Spinal cord (tissue), 10 donors: Measurements from ENCODE around the gene SASH1. TPM values are rescaled to one million over a fixed set of nuclear protein-coding genes. Genes with fewer than 3 reads are reported as not detected.

Experiments used
- DNase-seq, 6 donors: peaks; one replicate each; pipeline versions ENCODE4 v3.0.0 to v3.0.0-alpha.2; 2013 to 2015; ENCODE audit warnings: low spot score in 6 of 6, low read depth in 4 of 6
- H3K27ac ChIP-seq: one replicate; pipeline ENCODE4 v1.5.1; 2013; ENCODE audit warnings: low read depth, low read length, control low read depth
- H3K27me3 ChIP-seq: one replicate; pipeline ENCODE4 v1.6.1; 2013; ENCODE audit warnings: low read length; ENCODE audit not compliant: control insufficient read depth, insufficient read depth
- H3K36me3 ChIP-seq: one replicate; pipeline ENCODE4 v1.6.1; 2013; ENCODE audit warnings: low read length; ENCODE audit not compliant: control insufficient read depth, insufficient read depth
- H3K4me1 ChIP-seq: one replicate; pipeline ENCODE4 v1.6.1; 2013; ENCODE audit warnings: low read length; ENCODE audit not compliant: control insufficient read depth, insufficient read depth
- H3K4me3 ChIP-seq: one replicate; pipeline ENCODE4 v1.5.1; 2013; ENCODE audit warnings: low read depth, low read length, control low read depth
- H3K9me3 ChIP-seq: one replicate; pipeline ENCODE4 v1.6.1; 2013; ENCODE audit warnings: low read length; ENCODE audit not compliant: control insufficient read depth, insufficient read depth
- WGBS: methylation state at CpG from one replicate; pipeline ENCODE4 v1.1.5; 2013; ENCODE audit warnings: missing lambda C conversion rate; ENCODE audit not compliant: insufficient coverage; 5-methylcytosine and 5-hydroxymethylcytosine counted together
- polyA plus RNA-seq, 2 donors: library from polyadenylated mRNA; unstranded; fragments of 120-200 nt; gene quantifications; one replicate each; pipeline ENCODE4 v1.2.1, GENCODE V29; 2013; ENCODE audit not compliant: insufficient read length in 2 of 2
- total RNA-seq, 2 donors: library from RNA; depleted of rRNA in 1 of 2; stranded (reverse); fragments of 120-200 nt in 1 of 2; fragments of >200 nt in 1 of 2; gene quantifications; one replicate each; pipeline versions ENCODE4 v1.2.3 to v1.2.4, GENCODE V29; 2013 to 2014
- donor health status: healthy.

SASH1 gene
- total and polyA plus RNA-seq, 4 donors = 51.0 to 77.3 (median 59.4) TPM

DNA sequence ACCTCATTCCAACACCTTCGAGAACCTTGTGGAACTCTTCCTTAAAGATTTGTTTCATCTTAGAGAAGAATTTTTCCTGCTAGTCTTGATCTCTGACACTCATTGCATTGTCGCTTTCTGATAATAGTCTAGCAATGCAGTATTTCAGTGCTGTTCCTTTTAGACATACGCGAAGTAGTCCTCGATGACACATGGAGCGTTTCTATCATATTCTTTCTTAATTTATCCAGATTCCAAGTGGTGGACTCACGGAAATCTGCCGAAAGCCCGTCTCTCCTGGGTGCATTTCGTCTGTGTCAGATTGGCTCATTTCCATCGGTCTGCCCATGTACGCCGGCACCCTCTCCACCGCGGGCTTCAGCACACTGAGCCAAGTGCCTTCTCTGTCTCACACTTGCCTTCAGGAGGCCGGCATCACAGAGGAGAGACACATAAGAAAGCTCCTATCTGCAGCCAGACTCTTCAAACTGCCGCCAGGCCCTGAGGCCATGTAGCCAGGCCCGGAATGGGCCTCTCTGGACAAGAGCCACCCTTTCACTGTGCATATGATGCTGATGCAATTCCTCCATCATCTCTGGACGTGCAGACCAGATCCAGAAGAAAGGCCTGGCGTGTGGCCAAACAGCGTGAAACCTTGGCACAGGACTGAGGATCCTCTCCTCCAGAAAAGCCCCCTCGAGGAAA, 205.6 kb downstream of the SASH1 start:
- peaks cover 30% of the 10 kb centered on the region for H3K36me3 ChIP-seq
- H3K27ac ChIP-seq = no peak overlapping the region
- DNase-seq = peak in 2 of 6 donors; percentile 47 to 77
- no peaks in the 10 kb centered on the region for H3K27me3 ChIP-seq
- no peaks in the 10 kb centered on the region for H3K9me3 ChIP-seq
- peaks cover 12% of the 10 kb centered on the region for H3K4me1 ChIP-seq
- no peak overlapping the region for H3K4me3 ChIP-seq
- WGBS = 59% methylated on average over 18 of the region's 22 CpGs

DNA sequence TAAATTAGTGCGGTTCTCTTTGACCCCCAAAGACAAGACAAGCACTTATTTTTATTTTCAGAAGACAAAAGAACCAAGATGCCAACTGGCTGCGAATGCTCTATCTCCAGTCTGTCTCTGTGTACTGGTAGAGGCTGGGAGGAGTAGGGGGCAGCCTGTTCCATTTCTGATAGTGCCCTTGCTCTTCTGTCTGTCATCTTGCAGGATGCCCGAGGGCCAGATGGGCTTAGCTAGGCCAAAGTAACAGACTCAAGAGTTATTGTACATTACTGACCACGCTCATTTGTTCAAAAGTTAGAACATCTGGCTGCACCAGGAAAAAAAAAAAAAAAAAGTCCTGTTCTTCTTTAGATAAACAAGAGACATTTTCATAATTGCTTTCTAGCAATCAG, 206.1 kb downstream of the SASH1 start:
- no peak overlapping the region for H3K27ac ChIP-seq
- no peak overlapping the region for H3K4me3 ChIP-seq
- H3K4me1 ChIP-seq = peaks cover 10% of the 10 kb centered on the region
- peaks cover 27% of the 10 kb centered on the region for H3K36me3 ChIP-seq
- no peaks in the 10 kb centered on the region for H3K27me3 ChIP-seq
- DNase-seq = no peak
- peaks cover under 1% of the 10 kb centered on the region for H3K9me3 ChIP-seq
- 71% methylated on average over 1 of the region's 4 CpGs for WGBS

DNA sequence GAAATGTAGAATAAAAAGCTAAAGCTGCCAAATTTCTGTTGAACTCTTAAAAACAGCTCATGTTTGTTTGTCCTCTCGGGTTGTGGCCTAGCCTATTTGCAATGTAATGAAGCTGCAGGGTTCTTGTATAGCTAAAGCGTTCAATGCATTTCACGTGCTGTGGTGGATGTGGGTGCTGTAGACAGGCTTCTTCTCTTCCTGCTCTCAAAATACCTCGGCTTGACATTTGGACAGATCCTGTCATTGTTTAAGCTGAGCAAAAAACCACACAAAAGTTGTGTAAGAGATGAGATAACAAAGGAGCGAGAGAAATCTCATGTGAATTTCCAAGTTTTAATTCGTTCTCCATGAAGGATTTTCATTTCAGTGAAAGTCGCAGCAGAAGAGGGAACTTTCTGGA, 207.9 kb downstream of the SASH1 start:
- H3K36me3 ChIP-seq = peaks cover 15% of the 10 kb centered on the region
- H3K9me3 ChIP-seq = peaks cover 4% of the 10 kb centered on the region
- peaks cover 7% of the 10 kb centered on the region for H3K4me1 ChIP-seq
- 20% methylated on average over 1 of the region's 7 CpGs for WGBS
- no peak for DNase-seq
- no peak overlapping the region for H3K4me3 ChIP-seq
- H3K27ac ChIP-seq = no peak overlapping the region
- H3K27me3 ChIP-seq = no peaks in the 10 kb centered on the region

DNA sequence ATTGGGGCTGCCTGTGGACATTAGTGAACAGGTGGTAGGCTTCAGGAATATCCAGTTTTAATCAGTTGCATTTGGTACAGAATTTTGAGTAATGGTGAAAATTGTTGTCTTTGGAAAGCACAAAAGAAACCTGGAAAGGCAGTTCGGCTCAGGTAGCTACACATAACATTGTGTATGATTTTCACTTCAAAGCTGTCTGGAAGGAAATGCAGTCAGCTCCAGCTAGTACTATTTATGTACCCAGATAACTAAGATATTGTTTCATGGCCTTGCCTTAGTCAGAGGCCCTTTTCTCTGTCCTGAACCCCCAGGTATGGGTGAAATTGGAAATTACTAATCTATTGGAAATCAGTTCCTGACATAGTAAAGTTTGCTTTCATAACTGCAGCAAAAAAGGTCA, 208.6 kb downstream of the SASH1 start:
- Histone ChIP-seq H3K4me3 (no peak overlapping the region), H3K27me3 (no peaks in the 10 kb centered on the region), H3K27ac (no peak overlapping the region), H3K36me3 (peaks cover 9% of the 10 kb centered on the region), H3K4me1 (peaks cover 7% of the 10 kb centered on the region), H3K9me3 (peaks cover 4% of the 10 kb centered on the region)
- no CpG with 5 or more reads among the region's 1 CpG for WGBS
- DNase-seq = no peak

DNA sequence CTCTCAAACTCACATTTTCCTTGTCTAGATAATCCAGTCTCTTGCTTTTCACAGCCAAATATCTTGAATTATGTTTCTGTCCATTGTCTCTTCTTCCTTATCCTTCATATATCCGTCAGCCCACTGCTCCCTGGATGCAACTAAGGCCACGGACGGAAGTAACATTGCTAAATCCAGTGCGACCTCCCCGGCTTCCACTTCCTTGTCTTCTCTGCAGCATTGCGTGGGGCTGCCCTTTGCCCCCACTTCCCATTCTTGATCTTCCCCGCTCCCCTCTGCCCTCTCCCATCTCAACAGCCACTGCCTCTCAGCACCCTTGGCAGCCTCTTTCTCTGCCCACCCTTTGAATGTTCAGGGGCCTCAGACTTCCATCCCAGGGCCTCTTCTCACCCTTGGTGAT, 213.8 kb downstream of the SASH1 start:
- H3K27ac ChIP-seq = no peak overlapping the region
- peaks cover 5% of the 10 kb centered on the region for H3K4me1 ChIP-seq
- no peak for DNase-seq
- H3K4me3 ChIP-seq = no peak overlapping the region
- no peaks in the 10 kb centered on the region for H3K27me3 ChIP-seq
- H3K9me3 ChIP-seq = peaks cover 4% of the 10 kb centered on the region
- WGBS = 87% methylated on average over 6 of the region's 7 CpGs
- no peaks in the 10 kb centered on the region for H3K36me3 ChIP-seq

DNA sequence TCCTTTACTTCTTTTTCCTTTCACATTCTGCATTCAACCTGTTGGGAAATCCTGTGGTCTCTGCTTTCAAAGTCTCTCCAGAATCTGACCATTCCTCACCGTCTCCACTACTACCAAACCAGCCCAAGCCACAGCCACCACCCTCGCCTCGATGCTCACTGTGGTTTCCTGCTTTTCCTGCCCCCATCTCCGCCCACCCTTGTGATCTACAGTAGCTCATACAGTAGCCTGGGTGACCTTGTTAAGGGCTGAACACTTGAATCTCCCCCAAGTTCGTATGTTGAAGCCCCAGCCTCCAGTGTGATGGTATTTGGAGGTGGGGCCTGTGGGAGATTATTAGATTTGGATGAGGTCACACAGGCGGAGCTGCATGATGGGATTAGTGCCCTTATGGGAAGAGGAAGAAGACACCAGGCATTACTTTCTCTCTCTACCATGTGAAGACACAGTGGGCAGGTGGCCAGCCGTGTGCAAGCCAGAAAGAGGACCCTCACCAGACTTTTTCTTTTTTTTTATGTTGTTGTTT, 215.2 kb downstream of the SASH1 start:
- DNase-seq = no peak
- Histone ChIP-seq H3K4me3 (no peak overlapping the region), H3K9me3 (peaks cover 4% of the 10 kb centered on the region), H3K36me3 (no peaks in the 10 kb centered on the region), H3K27me3 (no peaks in the 10 kb centered on the region), H3K27ac (no peak overlapping the region), H3K4me1 (peaks cover 5% of the 10 kb centered on the region)
- 93% methylated on average over 4 of the region's 7 CpGs for WGBS

DNA sequence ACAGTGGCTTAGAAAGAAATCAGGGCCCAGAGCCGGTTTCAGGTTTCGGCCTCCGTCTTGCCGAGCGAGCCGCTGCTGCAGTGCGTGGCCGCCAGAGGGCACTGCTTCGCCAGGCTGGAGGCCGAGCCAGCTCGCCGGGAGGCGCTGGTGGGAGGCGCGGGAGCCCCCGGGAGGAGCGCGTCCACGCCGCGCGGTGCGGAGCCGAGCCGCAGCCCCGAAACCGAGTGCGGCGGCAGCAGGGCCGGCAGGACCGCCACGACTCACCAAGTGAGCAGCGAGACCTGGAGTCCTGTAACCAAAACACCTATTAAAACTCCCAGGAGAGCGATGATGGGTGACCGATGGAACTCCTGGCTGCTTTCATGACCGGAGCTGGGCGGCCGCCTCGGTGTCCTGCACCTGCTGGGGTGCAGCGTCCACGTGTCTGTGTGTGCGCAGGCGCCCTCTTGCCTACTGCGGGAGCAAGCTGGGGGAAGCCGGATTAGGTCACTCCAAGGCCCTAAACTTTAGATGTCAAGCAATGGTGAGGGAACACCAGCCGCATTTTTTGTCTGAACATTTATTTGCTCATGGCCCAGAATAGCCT, 217.3 kb downstream of the SASH1 start:
- WGBS = 2% methylated on average over 46 of the region's 46 CpGs
- H3K4me1 ChIP-seq = peaks cover 5% of the 10 kb centered on the region
- no peak overlapping the region for H3K27ac ChIP-seq
- peak overlapping the region; percentile 45 for H3K4me3 ChIP-seq
- H3K27me3 ChIP-seq = no peaks in the 10 kb centered on the region
- peaks cover under 1% of the 10 kb centered on the region for H3K9me3 ChIP-seq
- DNase-seq = peak in 5 of 6 donors; percentile 54 to 91 (median 68)
- no peaks in the 10 kb centered on the region for H3K36me3 ChIP-seq

DNA sequence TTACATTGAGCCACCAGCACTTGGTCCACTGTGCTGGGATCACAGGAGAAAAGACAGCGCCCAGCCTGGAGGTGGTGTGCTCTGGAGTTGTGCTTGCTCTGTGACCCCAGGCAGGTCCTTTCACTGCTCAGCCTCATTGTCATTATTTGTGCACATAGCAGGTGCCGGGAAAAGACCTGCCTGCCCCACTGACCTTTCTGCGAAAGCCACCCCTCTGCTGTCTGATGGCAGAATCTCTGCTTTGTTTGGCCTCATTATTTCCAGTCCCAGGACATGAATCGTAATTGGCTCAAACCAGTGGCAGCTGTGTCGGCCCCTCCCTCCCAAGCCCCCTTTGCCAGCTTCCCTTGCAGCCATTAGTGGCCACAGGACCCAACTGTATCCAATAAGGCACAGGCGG, 219.0 kb downstream of the SASH1 start:
- no peaks in the 10 kb centered on the region for H3K9me3 ChIP-seq
- no peak overlapping the region for H3K27ac ChIP-seq
- WGBS = 82% methylated on average over 4 of the region's 6 CpGs
- no peaks in the 10 kb centered on the region for H3K27me3 ChIP-seq
- H3K36me3 ChIP-seq = no peaks in the 10 kb centered on the region
- DNase-seq = no peak
- peaks cover 13% of the 10 kb centered on the region for H3K4me1 ChIP-seq
- H3K4me3 ChIP-seq = no peak overlapping the region

DNA sequence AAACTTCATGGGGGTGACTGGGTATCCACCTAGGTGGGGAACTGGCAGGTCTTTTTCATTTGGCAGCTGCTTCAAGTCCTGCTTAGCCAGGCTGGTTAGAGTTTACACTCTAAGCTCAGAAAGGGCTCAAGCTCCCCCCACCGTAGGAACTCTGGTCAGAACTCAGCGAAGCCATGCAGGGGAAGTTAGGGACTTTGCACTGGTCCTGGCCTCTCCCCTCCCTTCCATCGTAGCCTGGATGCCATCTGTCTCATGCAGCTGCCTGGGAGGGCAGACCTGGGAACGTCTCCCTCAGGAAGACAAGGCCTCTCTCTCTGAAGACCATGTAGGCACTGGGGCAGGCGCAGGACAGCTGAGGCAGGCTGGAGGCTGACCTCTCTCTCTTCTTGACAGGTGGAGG, 220.4 kb downstream of the SASH1 start:
- Histone ChIP-seq H3K4me3 (no peak overlapping the region), H3K4me1 (peaks cover 13% of the 10 kb centered on the region), H3K36me3 (no peaks in the 10 kb centered on the region), H3K27ac (no peak overlapping the region), H3K27me3 (no peaks in the 10 kb centered on the region), H3K9me3 (no peaks in the 10 kb centered on the region)
- WGBS = 91% methylated on average over 5 of the region's 5 CpGs
- DNase-seq = no peak

DNA sequence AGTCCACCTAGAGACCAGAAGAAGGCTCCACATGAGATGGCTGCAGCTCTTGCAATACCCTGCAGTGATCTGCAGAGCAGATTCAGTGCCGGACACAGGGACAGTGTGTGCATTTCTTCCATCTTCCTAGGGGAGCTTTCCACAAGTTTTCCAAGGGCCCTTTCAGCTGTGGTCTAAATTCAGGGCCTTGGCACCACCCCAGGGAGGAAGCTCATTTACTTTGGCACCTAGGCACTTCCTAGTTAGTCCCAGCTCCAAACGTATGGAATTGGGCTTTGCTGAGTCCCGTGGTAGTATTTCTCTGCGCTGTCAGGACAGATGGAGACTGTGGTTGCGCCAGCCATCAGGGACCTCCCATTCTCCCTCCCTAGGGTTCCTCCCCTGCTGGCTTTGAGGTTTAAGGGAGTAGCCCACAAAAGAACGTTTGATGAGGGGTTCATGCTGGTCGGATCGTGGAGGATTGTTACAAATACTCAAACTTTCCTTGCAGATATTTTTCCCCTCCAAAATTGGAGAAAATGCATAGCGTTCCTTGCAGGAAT, 221.9 kb downstream of the SASH1 start:
- no peaks in the 10 kb centered on the region for H3K27me3 ChIP-seq
- no peak for DNase-seq
- no peak overlapping the region for H3K27ac ChIP-seq
- H3K36me3 ChIP-seq = no peaks in the 10 kb centered on the region
- H3K4me3 ChIP-seq = no peak overlapping the region
- H3K9me3 ChIP-seq = no peaks in the 10 kb centered on the region
- peaks cover 13% of the 10 kb centered on the region for H3K4me1 ChIP-seq
- 70% methylated on average over 2 of the region's 9 CpGs for WGBS
